ENCODE results near the gene PTDSS2. TPM values are rescaled to one million over a fixed set of nuclear protein-coding genes. Genes with fewer than 3 reads are reported as not detected.

PTDSS2 gene
- total and polyA plus RNA-seq, 9 of the 15 experiments (the other 6 are each of a cell fraction or from before 2014, with no cell fraction given), result 0.45 to 53.9 (median 17.2) TPM

GRCh38 chr11:506238-506994 is 56.3 kb downstream of the PTDSS2 start (continued):
- TF ChIP-seq SAP30 (IDR thresholded peaks at IDR 0.05; ENCODE audit: borderline replicate concordance, insufficient read depth, low read depth, low read length, poor library complexity, severe bottlenecking) (peak; percentile 96), EP300 (IDR thresholded peaks at IDR 0.05; ENCODE audit: low read length) (no peak), ZNF324 (CRISPR knock-in tag; IDR thresholded peaks at IDR 0.05) (peak; percentile 61), KAT7 (CRISPR knock-in tag; IDR thresholded peaks at IDR 0.05; ENCODE audit: borderline replicate concordance) (0 out of 2 replicates have a peak, but pooled peaks have one; percentile 22), SP2 (IDR thresholded peaks at IDR 0.05; ENCODE audit: extremely low read depth, low read depth, low read length, poor library complexity, severe bottlenecking) (no peak), ZNF239 (CRISPR knock-in tag; IDR thresholded peaks at IDR 0.05) (peak; percentile 20; the same call in 1 of the 2 replicates), HDGF (IDR thresholded peaks at IDR 0.05) (no peak), GMEB1 (CRISPR knock-in tag; IDR thresholded peaks at IDR 0.05) (peak; percentile 94), THAP7 (CRISPR knock-in tag; IDR thresholded peaks at IDR 0.05) (no peak; the same call in 1 of the 2 replicates), SOX6 (IDR thresholded peaks at IDR 0.05) (peak; percentile 6; the same call in 1 of the 2 replicates), ATF7 (IDR thresholded peaks at IDR 0.05) (peak; percentile 64), LCOR (CRISPR knock-in tag; IDR thresholded peaks at IDR 0.05) (peak; percentile 66), IFI16 (CRISPR knock-in tag; IDR thresholded peaks at IDR 0.05) (no peak), HOXB6 (CRISPR knock-in tag; IDR thresholded peaks at IDR 0.05; ENCODE audit: borderline replicate concordance) (no peak), CXXC5 (CRISPR knock-in tag; IDR thresholded peaks at IDR 0.05) (peak; percentile 82), SMARCA5 (IDR thresholded peaks at IDR 0.05) (no peak), PREB (CRISPR knock-in tag; IDR thresholded peaks at IDR 0.05) (no peak), CBX8 (IDR thresholded peaks at IDR 0.05; ENCODE audit: borderline replicate concordance, extremely low read depth, low read depth, low read length, poor library complexity, severe bottlenecking) (no peak)
- TF ChIP-seq, protein P1, sequence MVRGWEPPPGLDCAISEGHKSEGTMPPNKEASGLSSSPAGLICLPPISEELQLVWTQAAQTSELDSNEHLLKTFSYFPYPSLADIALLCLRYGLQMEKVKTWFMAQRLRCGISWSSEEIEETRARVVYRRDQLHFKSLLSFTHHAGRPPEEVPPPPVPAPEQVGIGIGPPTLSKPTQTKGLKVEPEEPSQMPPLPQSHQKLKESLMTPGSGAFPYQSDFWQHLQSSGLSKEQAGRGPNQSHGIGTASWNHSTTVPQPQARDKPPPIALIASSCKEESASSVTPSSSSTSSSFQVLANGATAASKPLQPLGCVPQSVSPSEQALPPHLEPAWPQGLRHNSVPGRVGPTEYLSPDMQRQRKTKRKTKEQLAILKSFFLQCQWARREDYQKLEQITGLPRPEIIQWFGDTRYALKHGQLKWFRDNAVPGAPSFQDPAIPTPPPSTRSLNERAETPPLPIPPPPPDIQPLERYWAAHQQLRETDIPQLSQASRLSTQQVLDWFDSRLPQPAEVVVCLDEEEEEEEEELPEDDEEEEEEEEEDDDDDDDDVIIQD (CRISPR knock-in tag; IDR thresholded peaks at IDR 0.05), result no peak; the same call in 1 of the 2 replicates
- TF ChIP-seq, protein P2, sequence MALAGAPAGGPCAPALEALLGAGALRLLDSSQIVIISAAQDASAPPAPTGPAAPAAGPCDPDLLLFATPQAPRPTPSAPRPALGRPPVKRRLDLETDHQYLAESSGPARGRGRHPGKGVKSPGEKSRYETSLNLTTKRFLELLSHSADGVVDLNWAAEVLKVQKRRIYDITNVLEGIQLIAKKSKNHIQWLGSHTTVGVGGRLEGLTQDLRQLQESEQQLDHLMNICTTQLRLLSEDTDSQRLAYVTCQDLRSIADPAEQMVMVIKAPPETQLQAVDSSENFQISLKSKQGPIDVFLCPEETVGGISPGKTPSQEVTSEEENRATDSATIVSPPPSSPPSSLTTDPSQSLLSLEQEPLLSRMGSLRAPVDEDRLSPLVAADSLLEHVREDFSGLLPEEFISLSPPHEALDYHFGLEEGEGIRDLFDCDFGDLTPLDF (CRISPR knock-in tag; IDR thresholded peaks at IDR 0.05), result 0 out of 2 replicates have a peak, but pooled peaks have one; percentile 45
